WERI-Rb-1 (cell line): Measurements from ENCODE around the gene PTPRD.
"Not testable (repeated sequence)": the region's sequence is repeated elsewhere in the genome, so short reads cannot be mapped to it uniquely, and the experiment has no call there.

Experiments
- DNase-seq: peaks from one replicate; pipeline ENCODE4 v3.0.0-alpha.2; 2020
- H3K27ac ChIP-seq: fragments of 250-450 bp; sonication (Bioruptor Pico); 2 replicates; pipeline ENCODE4 v1.5.1; 2020; ENCODE audit warnings: mild to moderate bottlenecking, moderate library complexity
- H3K27me3 ChIP-seq: fragments of 250-450 bp; sonication (Bioruptor Pico); 2 replicates; pipeline ENCODE4 v1.5.1; 2021; ENCODE audit warnings: mild to moderate bottlenecking, low read depth, moderate library complexity; ENCODE audit not compliant: insufficient read depth, severe bottlenecking
- H3K36me3 ChIP-seq: fragments of 250-450 bp; sonication (Bioruptor Pico); 2 replicates; pipeline ENCODE4 v1.5.1; 2020; ENCODE audit warnings: mild to moderate bottlenecking, moderate library complexity
- H3K4me3 ChIP-seq: 2 replicates; pipeline ENCODE4 v1.5.1; 2011; ENCODE audit warnings: low read depth, mild to moderate bottlenecking, control low read depth, low read length
- H3K9me3 ChIP-seq: fragments of 250-450 bp; sonication (Bioruptor Pico); 2 replicates; pipeline ENCODE4 v1.5.1; 2021; ENCODE audit warnings: mild to moderate bottlenecking, moderate library complexity; ENCODE audit not compliant: severe bottlenecking
- TF ChIP-seq, protein P1 (sequence below): IDR thresholded peaks from 2 replicates; pipeline ENCODE4 v1.5.1; 2011; ENCODE audit warnings: low read depth, mild to moderate bottlenecking, control low read depth, inconsistent platforms, low read length

PTPRD gene

DNA sequence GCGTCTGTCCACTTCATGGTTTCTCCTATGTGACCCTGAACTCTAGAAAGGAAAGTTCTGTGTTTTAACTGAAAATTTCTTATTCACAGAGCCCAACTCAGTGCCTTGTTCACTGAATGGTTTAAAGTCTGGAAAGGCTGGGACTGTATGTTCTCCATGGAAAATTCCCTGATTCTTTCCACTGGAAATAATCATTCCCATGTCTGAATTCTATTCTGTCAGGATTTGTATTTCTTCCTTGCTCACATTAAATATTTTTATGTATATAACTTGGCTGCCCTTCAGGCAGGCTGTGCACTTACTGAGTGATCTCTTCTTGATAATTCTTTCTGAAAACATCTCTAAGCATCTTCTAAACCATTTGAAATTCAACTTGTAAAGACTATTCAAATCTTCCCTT, 1686.3 kb downstream of the PTPRD start:
- no peak overlapping the region for H3K27ac ChIP-seq
- DNase-seq: no peak
- TF ChIP-seq, protein P1, sequence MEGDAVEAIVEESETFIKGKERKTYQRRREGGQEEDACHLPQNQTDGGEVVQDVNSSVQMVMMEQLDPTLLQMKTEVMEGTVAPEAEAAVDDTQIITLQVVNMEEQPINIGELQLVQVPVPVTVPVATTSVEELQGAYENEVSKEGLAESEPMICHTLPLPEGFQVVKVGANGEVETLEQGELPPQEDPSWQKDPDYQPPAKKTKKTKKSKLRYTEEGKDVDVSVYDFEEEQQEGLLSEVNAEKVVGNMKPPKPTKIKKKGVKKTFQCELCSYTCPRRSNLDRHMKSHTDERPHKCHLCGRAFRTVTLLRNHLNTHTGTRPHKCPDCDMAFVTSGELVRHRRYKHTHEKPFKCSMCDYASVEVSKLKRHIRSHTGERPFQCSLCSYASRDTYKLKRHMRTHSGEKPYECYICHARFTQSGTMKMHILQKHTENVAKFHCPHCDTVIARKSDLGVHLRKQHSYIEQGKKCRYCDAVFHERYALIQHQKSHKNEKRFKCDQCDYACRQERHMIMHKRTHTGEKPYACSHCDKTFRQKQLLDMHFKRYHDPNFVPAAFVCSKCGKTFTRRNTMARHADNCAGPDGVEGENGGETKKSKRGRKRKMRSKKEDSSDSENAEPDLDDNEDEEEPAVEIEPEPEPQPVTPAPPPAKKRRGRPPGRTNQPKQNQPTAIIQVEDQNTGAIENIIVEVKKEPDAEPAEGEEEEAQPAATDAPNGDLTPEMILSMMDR: no peak
- no peaks in the 10 kb centered on the region for H3K27me3 ChIP-seq
- H3K36me3 ChIP-seq: no peaks in the 10 kb centered on the region
- H3K9me3 ChIP-seq: no peaks in the 10 kb centered on the region
- no peak overlapping the region for H3K4me3 ChIP-seq

DNA sequence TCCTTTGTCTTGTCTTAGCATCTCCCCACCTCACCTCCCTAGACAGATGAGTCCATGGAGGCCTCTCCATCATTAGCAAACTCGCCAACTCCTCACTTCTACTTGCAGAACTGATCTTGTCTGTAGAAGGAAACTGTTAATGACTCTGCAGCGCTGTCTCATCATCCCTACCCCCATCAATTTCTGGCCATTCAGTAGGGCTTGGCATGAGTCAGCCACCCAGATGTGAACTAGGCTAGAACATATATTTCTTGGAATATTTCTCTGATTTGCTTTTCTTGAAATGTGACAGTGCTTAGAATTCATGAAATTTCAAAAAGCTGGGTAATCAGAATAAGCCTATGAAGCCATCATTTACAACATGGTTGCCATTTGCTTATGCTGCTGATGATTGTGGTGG, 1688.2 kb downstream of the PTPRD start:
- no peaks in the 10 kb centered on the region for H3K9me3 ChIP-seq
- no peaks in the 10 kb centered on the region for H3K36me3 ChIP-seq
- H3K4me3 ChIP-seq: no peak overlapping the region
- H3K27me3 ChIP-seq: no peaks in the 10 kb centered on the region
- H3K27ac ChIP-seq: no peak overlapping the region
- TF ChIP-seq, protein P1: no peak
- DNase-seq: no peak

DNA sequence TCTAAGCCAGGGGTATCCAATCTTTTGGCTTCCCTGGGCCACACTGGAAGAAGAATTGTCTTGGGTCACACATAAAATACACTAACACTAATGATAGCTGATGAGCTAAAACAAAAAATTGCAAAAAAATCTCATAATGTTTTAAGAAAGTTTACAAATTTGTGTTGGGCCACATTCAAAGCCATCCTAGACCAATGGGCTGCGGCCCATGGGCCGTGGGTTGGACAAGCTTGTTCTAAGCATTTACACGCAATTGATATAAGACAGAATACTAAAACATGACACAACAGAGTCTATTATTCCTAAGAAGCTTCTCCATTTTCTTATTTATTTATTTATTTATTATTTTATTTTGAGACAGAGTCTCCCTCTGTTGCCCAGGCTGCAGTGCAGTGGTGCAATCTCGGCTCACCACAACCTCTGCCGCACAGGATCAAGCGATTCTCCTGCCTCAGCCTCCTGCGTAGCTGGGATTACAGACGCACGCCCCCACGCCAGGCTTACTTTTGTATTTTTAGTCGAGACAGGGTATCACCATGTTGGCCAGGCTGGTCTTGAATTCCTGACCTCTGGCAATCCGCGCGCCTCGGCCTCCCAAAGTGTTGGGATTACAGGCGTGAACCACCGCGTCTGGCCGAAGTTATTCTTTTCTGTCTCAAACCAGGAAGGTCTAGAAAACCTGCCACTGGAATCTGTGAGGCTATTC, 1692.2 kb downstream of the PTPRD start:
- H3K36me3 ChIP-seq, H3K4me3 ChIP-seq, H3K27ac ChIP-seq, H3K27me3 ChIP-seq, DNase-seq, H3K9me3 ChIP-seq: not testable (repeated sequence)

DNA sequence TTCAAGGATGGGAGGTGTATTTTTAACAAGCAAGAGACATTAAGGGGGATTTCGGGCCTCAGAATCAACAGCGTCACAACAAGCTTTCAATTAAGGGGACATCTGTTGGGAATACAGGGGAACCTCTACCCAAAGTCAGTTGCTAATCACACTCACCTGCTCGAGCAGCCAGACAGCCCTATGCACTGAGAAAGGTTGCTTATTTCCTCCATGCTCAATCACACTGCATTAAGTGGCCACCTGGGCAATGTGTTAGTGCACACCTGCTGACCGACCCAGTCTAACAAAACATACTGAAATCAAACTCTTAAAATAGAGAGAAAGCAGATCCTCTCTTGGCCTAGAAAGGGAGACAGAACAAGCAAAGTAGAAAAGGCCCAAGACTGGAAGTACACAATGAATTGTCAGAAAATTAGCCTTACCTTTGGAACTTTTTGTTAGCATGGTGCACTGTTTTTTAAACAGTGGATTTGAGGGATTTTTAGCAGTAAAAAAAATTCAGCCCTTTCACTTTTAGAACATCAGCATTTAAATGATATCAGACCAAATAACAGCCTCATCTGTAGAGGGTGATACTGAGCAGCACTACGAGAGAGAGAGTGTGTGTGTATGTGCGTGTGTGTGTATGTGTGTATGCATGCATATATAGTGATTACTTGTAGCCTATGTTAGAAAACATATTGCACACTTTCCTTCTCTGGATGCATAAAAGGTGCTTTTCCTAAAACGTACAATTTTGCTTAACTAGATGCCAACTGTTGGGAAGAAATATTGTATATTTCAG, 1694.7 kb downstream of the PTPRD start:
- no peaks in the 10 kb centered on the region for H3K36me3 ChIP-seq
- TF ChIP-seq, protein P1: no peak
- DNase-seq: no peak
- no peaks in the 10 kb centered on the region for H3K9me3 ChIP-seq
- H3K27me3 ChIP-seq: no peaks in the 10 kb centered on the region
- H3K4me3 ChIP-seq: no peak overlapping the region
- no peak overlapping the region for H3K27ac ChIP-seq

DNA sequence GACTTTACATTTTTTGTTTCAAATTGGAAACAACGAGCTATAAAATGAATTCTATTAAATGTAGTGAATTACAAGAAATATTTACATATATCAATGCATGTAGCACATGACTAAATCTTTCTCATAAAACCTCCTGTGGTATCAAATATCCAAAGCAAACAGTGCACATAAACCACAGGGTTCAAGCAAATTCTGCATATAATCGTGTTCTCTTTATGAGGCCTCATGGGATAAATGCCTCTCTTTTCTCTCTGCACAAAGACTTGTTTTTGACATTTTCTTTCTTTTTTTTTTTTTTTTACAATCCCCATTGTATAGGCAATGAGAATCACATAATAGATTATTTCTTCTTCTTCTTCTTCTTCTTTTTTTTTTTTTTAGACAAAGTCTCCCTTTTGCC, 1696.0 kb downstream of the PTPRD start:
- Histone ChIP-seq H3K4me3 (no peak overlapping the region), H3K36me3 (no peaks in the 10 kb centered on the region), H3K27me3 (no peaks in the 10 kb centered on the region), H3K27ac (no peak overlapping the region), H3K9me3 (no peaks in the 10 kb centered on the region)
- DNase-seq: no peak
- TF ChIP-seq, protein P1: no peak

DNA sequence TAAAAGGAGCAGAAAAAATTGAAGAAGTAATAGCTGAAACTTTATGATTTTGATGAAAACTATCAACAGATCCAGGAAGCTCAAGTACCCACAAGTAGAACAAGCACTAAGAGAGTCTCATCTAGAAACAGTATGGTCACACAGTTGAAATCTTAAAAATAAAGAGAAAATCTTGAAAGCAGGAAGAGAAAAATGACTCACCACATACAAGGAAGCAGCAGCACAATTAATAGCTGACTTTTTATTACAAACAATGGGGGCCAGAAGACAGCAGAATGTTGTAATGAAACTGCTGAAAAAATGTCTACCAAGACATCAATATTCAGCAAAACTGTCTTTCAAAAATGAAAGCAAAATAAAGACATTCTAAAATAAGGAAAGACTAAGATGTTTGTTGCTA, 1704.9 kb downstream of the PTPRD start:
- Histone ChIP-seq H3K4me3 (no peak overlapping the region), H3K9me3 (no peaks in the 10 kb centered on the region), H3K27ac (no peak overlapping the region), H3K27me3 (no peaks in the 10 kb centered on the region), H3K36me3 (no peaks in the 10 kb centered on the region)
- TF ChIP-seq, protein P1: no peak
- no peak for DNase-seq
